ENCODE data around the gene DNM3. TPM values are rescaled to one million over a fixed set of nuclear protein-coding genes. Genes with fewer than 3 reads are reported as not detected.

DNM3 gene
- total and polyA plus RNA-seq, 10 of the 15 experiments (the other 5 are each of a cell fraction or from before 2014, with no cell fraction given): 0.03 to 1.5 (median 0.08) TPM; not detected in 3

DNA sequence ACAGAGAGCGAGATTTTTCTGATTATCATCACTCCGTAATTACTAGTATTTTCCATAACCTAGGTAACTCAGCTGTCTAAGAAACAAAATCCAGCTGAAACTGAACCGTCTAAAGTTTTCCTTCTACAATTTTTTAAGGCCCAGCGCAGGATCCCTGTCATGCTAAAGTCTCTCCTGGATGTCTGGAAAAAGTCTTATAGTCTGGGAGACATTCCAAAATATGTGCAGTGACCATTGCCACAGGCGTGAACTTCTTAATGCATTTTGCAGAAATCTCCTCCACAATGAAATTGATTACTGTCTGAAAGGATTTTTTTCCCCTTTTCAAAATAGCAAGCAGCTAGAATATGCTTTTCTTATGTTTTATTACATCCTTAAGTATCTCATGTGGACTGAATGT, 369.9 kb downstream of the DNM3 start:
- RAD21 ChIA-PET (ENCODE audit: unreplicated experiment): no interaction called here
- H3K9me3 ChIP-seq (replicated peaks; ENCODE audit: control insufficient read depth, insufficient read depth, low read length): no peaks in the 10 kb centered on the region; the same call in 2 of the 3 replicates
- FAIRE-seq: no peak
- no peak overlapping the region for H3K4me3 ChIP-seq
- SMC1A ChIA-PET (ENCODE audit: uncharacterized antibody, unreplicated experiment): interaction anchor here (0.7 to 2.8 kb wide), 6 partner anchors 13 to 226 kb away, joined by 3 to 10 read pairs (median 3); no protein-coding TSS in a partner anchor
- H3K4me1 ChIP-seq (ENCODE audit: control insufficient read depth, insufficient read depth, low read length): no peaks in the 10 kb centered on the region
- no peaks in the 10 kb centered on the region for H3K27me3 ChIP-seq (replicated peaks in 1 of 2; ENCODE audit: control insufficient read depth in 2 of 2, insufficient read depth in 2 of 2, low read length in 1 of 2)
- no peak overlapping the region for H3K9ac ChIP-seq (ENCODE audit: control insufficient read depth, insufficient read depth, low read length)
- intact Hi-C loops (cut with micrococcal nuclease; ENCODE audit: unreplicated experiment) (no loop called here), in situ Hi-C loops (cut with MboI) (no loop called here)
- no peak overlapping the region for H2AFZ ChIP-seq (ENCODE audit: control insufficient read depth, low read depth, low read length)
- no peak for TF ChIP-seq KAT2A (conservative IDR thresholded peaks at IDR 0.05; ENCODE audit: control insufficient read depth, low read depth, low read length)
- TF ChIP-seq ZBTB11 (CRISPR knock-in tag; IDR thresholded peaks at IDR 0.05): no peak
- no peak for TF ChIP-seq ASH2L (IDR thresholded peaks at IDR 0.05; ENCODE audit: borderline replicate concordance, low read depth)
- TF ChIP-seq, protein P1, sequence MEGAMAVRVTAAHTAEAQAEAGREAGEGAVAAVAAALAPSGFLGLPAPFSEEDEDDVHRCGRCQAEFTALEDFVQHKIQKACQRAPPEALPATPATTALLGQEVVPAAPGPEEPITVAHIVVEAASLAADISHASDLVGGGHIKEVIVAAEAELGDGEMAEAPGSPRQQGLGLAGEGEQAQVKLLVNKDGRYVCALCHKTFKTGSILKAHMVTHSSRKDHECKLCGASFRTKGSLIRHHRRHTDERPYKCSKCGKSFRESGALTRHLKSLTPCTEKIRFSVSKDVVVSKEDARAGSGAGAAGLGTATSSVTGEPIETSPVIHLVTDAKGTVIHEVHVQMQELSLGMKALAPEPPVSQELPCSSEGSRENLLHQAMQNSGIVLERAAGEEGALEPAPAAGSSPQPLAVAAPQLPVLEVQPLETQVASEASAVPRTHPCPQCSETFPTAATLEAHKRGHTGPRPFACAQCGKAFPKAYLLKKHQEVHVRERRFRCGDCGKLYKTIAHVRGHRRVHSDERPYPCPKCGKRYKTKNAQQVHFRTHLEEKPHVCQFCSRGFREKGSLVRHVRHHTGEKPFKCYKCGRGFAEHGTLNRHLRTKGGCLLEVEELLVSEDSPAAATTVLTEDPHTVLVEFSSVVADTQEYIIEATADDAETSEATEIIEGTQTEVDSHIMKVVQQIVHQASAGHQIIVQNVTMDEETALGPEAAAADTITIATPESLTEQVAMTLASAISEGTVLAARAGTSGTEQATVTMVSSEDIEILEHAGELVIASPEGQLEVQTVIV (IDR thresholded peaks at IDR 0.05; ENCODE audit: borderline replicate concordance, partially characterized antibody): no peak
- TF ChIP-seq NFXL1 (IDR thresholded peaks at IDR 0.05; ENCODE audit: borderline replicate concordance): no peak
- no peak for TF ChIP-seq NKRF (conservative IDR thresholded peaks at IDR 0.05)
- no peak for TF ChIP-seq BACH1 (IDR thresholded peaks at IDR 0.05; ENCODE audit: borderline replicate concordance)
- TF ChIP-seq BCL11A (IDR thresholded peaks at IDR 0.05; ENCODE audit: low read depth, low read length): no peak
- no peak for TF ChIP-seq POU2F2 (IDR thresholded peaks at IDR 0.05; ENCODE audit: borderline replicate concordance, low read depth, low read length)
- no peak for TF ChIP-seq EGR1 (IDR thresholded peaks at IDR 0.05; ENCODE audit: borderline replicate concordance in 1 of 2, low read depth in 2 of 2, low read length in 2 of 2)
- TF ChIP-seq ZSCAN29 (IDR thresholded peaks at IDR 0.05): no peak
- TF ChIP-seq MYC (IDR thresholded peaks at IDR 0.05; ENCODE audit: insufficient read depth, insufficient read length, insufficient replicate concordance, low read length, severe bottlenecking): no peak
- TF ChIP-seq ESRRA (IDR thresholded peaks at IDR 0.05; ENCODE audit: low read length): no peak
- no peak for TF ChIP-seq E2F4 (IDR thresholded peaks at IDR 0.05; ENCODE audit: low read depth, low read length)
- no peak for TF ChIP-seq FOXK2 (IDR thresholded peaks at IDR 0.05)
- TF ChIP-seq CREB1 (IDR thresholded peaks at IDR 0.05; ENCODE audit: low read depth): no peak
- H3K36me3 ChIP-seq (ENCODE audit: control insufficient read depth in 2 of 2, insufficient read depth in 2 of 2, low read length in 1 of 2): no peaks in the 10 kb centered on the region
- no peak overlapping the region for H3K4me2 ChIP-seq (ENCODE audit: control insufficient read depth, insufficient read depth)
- WGBS (ENCODE audit: insufficient coverage, insufficient replicate concordance, low lambda C conversion rate, missing lambda C conversion rate): 46% methylated on average over 5 of the region's 5 CpGs
- no peak for ATAC-seq
- H4K20me1 ChIP-seq (ENCODE audit: control insufficient read depth, insufficient read depth): no peaks in the 10 kb centered on the region
- POLR2A ChIA-PET: no interaction called here
- no TSS peak for BruUV-seq (replicated peaks)
- H3K79me2 ChIP-seq (ENCODE audit: control insufficient read depth, insufficient read depth, low read length): no peaks in the 10 kb centered on the region
- CTCF ChIA-PET: interaction anchor here (0.6 kb wide), 1 partner anchor 11 kb away, joined by 4 read pairs; no protein-coding TSS in a partner anchor
- no peak for DNase-seq (ENCODE audit: low read depth, low spot score)
- H3K27ac ChIP-seq (ENCODE audit: control insufficient read depth, insufficient read depth): no peak overlapping the region

Data from GM12878 (cell line).